GM10266 (cell line): ENCODE data around the gene MME.

Experiments
- DNase-seq: peaks from one replicate; pipeline ENCODE4 v3.0.0; 2012; ENCODE audit errors: extremely low spot score
- TF ChIP-seq, protein P1 (sequence below): IDR thresholded peaks from 2 replicates; pipeline ENCODE4 v1.5.1; 2012; ENCODE audit warnings: mild to moderate bottlenecking, low read depth; ENCODE audit not compliant: control insufficient read depth, insufficient read depth; ENCODE audit errors: missing control alignments

MME gene

DNA sequence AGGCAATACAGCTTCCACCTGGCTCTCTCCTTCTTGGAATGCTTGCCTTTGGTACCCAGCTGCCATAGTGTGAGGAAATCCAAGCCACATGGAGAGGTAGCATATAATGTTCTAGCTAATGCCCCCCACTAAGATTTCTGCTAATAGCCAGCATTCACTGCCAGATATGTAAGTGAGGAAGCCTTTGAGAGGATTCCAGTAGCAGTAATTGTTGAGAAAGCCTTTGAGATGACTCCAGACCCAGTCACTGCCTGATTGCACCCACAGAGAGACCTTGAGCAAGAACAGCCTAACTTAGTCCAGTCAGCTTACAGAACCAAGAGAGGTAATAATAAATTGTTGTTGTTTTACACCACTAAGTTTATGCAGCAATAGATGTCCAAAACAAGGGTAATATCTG, 150.3 kb downstream of the MME start:
- no peak for DNase-seq
- TF ChIP-seq, protein P1, sequence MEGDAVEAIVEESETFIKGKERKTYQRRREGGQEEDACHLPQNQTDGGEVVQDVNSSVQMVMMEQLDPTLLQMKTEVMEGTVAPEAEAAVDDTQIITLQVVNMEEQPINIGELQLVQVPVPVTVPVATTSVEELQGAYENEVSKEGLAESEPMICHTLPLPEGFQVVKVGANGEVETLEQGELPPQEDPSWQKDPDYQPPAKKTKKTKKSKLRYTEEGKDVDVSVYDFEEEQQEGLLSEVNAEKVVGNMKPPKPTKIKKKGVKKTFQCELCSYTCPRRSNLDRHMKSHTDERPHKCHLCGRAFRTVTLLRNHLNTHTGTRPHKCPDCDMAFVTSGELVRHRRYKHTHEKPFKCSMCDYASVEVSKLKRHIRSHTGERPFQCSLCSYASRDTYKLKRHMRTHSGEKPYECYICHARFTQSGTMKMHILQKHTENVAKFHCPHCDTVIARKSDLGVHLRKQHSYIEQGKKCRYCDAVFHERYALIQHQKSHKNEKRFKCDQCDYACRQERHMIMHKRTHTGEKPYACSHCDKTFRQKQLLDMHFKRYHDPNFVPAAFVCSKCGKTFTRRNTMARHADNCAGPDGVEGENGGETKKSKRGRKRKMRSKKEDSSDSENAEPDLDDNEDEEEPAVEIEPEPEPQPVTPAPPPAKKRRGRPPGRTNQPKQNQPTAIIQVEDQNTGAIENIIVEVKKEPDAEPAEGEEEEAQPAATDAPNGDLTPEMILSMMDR, result no peak

DNA sequence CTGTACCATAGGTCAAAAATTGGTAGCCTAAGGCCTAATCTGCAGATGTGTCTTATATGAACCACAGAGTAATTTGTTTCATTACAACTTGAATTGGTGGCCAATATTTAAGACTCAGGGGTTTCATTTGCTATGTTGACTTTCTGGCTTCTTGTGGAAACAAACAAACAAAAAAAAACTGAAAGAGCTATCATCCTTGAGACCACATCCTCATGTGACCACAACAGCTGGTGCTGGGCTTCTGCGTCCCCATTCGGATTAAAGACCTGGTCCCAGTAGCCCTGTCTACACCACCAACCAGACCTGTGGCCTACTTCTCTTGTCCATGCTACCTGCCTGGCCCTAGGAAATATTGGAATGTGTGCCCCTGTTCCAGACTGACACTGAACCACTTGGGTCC, 151.7 kb downstream of the MME start:
- TF ChIP-seq, protein P1, result no peak
- DNase-seq, result no peak

DNA sequence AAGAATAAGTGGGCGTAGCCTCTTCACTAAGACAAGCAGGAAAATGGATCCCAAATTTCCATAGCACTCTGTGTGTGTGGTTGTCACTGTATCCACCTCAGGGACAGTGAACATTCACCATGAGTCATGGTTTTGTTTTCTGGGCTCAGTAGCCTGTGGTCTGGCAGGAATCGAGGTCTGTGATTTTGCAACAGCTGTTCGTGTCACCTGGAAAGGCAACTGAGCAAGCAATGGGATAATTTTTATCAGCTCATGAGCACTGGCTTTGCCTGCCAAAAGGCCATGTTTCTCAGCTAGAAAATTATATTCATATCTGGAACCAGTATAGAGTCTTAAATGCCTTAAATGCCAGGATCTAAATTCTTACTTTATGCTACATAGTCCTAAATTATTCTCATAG, 152.5 kb downstream of the MME start:
- TF ChIP-seq, protein P1, result no peak
- DNase-seq, result no peak

DNA sequence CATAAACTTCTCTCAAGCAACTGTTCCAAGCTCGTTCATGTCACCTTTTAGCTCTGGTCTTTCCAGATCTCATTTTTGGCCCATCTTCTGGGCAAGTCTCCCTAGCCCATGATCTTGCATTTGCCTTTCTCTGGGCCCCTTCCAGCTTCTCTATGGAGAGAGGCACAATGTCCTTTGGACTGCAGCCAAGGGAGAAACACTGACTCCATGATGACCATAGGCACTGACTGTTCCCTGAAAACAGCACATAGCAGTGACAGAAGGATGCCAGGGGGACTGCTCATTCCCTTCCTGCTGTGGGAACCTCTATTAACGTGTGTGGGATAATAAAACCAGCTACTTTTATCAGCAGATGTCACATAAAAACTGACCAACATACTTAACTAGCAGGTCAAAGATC, 153.1 kb downstream of the MME start:
- TF ChIP-seq, protein P1, result no peak
- no peak for DNase-seq
